SK-N-SH treated with all-trans-retinoic acid at 6 μM for 48 hours (cell line): ENCODE results near the gene VPS35.

ENCODE experiments used
- ARNTL ChIP-seq: fragments of 450-650 bp; formaldehyde crosslinking; IDR thresholded peaks from 2 replicates; pipeline ENCODE4 v1.5.0; 2020; ENCODE audit warnings: low read depth, mild to moderate bottlenecking, moderate library complexity, borderline replicate concordance
- BACH2 ChIP-seq: fragments of 250-450 bp; sonication (Bioruptor Pico); IDR thresholded peaks from 2 replicates; pipeline ENCODE4 v1.9.0; 2021; ENCODE audit warnings: mild to moderate bottlenecking, borderline replicate concordance
- CSDC2 ChIP-seq: fragments of 250-450 bp; sonication (Bioruptor Pico); IDR thresholded peaks from 2 replicates; pipeline ENCODE4 v1.5.0; 2020; ENCODE audit warnings: mild to moderate bottlenecking, moderate library complexity
- RARB ChIP-seq: fragments of 250-450 bp; sonication (Bioruptor Pico); IDR thresholded peaks from 2 replicates; pipeline ENCODE4 v1.8.0; 2021; ENCODE audit warnings: mild to moderate bottlenecking, moderate library complexity
- TCF4 ChIP-seq: fragments of 250-450 bp; sonication (Bioruptor Pico); IDR thresholded peaks from 2 replicates; pipeline ENCODE4 v1.8.0; 2021; ENCODE audit warnings: mild to moderate bottlenecking, moderate library complexity, borderline replicate concordance
- ZFP30 ChIP-seq: fragments of 450-650 bp; formaldehyde crosslinking; IDR thresholded peaks from 2 replicates; pipeline ENCODE4 v1.5.0; 2022; ENCODE audit warnings: mild to moderate bottlenecking, moderate library complexity
- ZNF70 ChIP-seq: fragments of 450-650 bp; formaldehyde crosslinking; IDR thresholded peaks from 2 replicates; pipeline ENCODE4 v1.5.0; 2020; ENCODE audit warnings: mild to moderate bottlenecking, moderate library complexity
- TF ChIP-seq, protein P1 (sequence below): fragments of 250-450 bp; sonication (Bioruptor Pico); IDR thresholded peaks from 2 replicates; pipeline ENCODE4 v1.8.0; 2020; ENCODE audit warnings: mild to moderate bottlenecking, moderate library complexity, borderline replicate concordance

DNA sequence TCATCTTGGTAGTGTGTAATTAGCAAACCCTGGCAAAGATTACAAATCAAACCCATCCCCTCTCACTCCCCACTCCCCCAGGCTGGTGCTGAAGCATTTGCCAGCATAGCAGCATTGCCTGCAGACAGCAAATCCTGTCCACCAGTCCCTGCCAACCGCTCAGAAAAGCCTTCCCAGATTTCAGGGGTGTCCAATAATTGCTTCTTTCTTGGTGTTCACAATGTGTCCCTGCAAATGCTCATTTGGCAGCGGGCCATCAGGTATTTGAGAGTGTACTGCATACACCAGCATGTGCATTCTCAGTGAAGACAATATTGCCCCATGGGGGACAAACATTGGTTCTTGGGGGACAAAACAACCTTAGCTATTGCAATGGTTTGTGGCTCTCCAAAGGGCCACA lies 28.7 kb upstream of the VPS35 start:
- TF ChIP-seq, protein P1, sequence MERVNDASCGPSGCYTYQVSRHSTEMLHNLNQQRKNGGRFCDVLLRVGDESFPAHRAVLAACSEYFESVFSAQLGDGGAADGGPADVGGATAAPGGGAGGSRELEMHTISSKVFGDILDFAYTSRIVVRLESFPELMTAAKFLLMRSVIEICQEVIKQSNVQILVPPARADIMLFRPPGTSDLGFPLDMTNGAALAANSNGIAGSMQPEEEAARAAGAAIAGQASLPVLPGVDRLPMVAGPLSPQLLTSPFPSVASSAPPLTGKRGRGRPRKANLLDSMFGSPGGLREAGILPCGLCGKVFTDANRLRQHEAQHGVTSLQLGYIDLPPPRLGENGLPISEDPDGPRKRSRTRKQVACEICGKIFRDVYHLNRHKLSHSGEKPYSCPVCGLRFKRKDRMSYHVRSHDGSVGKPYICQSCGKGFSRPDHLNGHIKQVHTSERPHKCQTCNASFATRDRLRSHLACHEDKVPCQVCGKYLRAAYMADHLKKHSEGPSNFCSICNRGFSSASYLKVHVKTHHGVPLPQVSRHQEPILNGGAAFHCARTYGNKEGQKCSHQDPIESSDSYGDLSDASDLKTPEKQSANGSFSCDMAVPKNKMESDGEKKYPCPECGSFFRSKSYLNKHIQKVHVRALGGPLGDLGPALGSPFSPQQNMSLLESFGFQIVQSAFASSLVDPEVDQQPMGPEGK (CRISPR knock-in tag) = no peak
- TF ChIP-seq BACH2 (CRISPR knock-in tag) (no peak), ZFP30 (no peak), ARNTL (CRISPR knock-in tag) (no peak), TCF4 (CRISPR knock-in tag) (no peak), RARB (CRISPR knock-in tag) (no peak), ZNF70 (CRISPR knock-in tag) (no peak), CSDC2 (CRISPR knock-in tag) (no peak)
